H1 (cell line): ENCODE results near the gene NEK2.

Experiments
- CBX8 ChIP-seq: fragments of 300-800, 300-1000 bp; sonication (generic); IDR thresholded peaks from 2 replicates; pipeline ENCODE4 v1.7.1; 2016; ENCODE audit warnings: low read depth, low read length, borderline replicate concordance
- HDAC6 ChIP-seq: IDR thresholded peaks from one replicate; pipeline ENCODE4 v1.7.1; 2012; ENCODE audit warnings: low read depth, mild to moderate bottlenecking, inconsistent platforms, low read length, moderate library complexity
- RFX5 ChIP-seq: IDR thresholded peaks from 2 replicates; pipeline ENCODE4 v1.6.1; 2011; ENCODE audit warnings: low read depth, low read length, improper control_type of control experiment, borderline replicate concordance

DNA sequence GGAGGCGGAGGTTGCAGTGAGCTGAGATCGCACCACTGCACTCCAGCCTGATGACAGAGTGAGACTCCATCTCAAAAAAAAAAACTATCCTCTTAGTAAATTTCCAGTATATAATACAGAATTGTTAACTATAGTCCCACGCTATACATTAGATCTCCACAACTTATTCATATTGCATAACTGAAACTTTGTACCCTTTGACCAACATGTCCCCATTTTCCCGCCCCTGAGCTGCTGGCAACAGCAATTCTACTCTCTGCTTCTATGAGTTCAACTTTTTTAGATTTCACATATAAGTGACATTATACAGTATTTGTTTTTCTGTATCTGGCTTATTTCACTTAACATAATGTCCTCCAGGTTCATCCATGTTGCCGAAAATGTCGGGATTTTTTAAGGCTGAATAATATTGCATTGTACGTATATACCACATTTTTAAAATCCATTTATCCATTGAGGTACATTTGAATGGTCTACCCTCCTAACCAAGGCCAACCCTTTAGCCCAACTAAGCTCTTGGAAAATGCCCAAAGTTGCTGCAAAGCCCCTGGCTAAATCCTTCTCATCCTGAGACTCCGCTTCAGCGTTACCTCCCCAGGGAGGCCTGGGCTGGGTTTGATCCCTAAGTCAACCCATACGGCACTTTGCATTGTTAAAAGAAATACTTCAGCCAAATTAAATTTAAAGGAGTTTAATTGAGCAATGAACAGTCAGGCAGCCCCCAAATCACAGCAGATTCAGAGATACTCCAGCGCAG is 34.2 kb downstream of the NEK2 start:
- TF ChIP-seq HDAC6, result no peak
- no peak for TF ChIP-seq CBX8
- no peak for TF ChIP-seq RFX5
